Esophagus muscularis mucosa (tissue), 4 donors: ENCODE results near the gene SNRNP48. TPM values are rescaled to one million over a fixed set of nuclear protein-coding genes. Genes with fewer than 3 reads are reported as not detected.

Experiments used
- DNase-seq: peaks from one replicate; pipeline ENCODE4 v3.0.0-alpha.2; 2017; ENCODE audit errors: extremely low spot score
- H3K27ac ChIP-seq, 4 donors: fragments of 200-600 bp; sonication (generic); replicated peaks in 1 of 4; 1 replicate in 3 of 4; 2 replicates in 1 of 4; pipeline ENCODE4 v1.5.1; 2016 to 2019; ENCODE audit warnings: mild to moderate bottlenecking in 1 of 4
- H3K27me3 ChIP-seq, 4 donors: fragments of 200-600 bp; sonication (generic); one replicate each; pipeline versions ENCODE4 v1.5.1 to v1.6.0; 2016 to 2019
- H3K36me3 ChIP-seq, 4 donors: fragments of 200-600 bp; sonication (generic); one replicate each; pipeline ENCODE4 v1.5.1; 2016 to 2019
- H3K4me1 ChIP-seq, 4 donors: fragments of 200-600 bp; sonication (generic); one replicate each; pipeline ENCODE4 v1.5.1; 2016 to 2019
- H3K4me3 ChIP-seq, 4 donors: fragments of 200-600 bp; sonication (generic); 1 replicate in 2 of 4; 2 replicates in 2 of 4; pipeline ENCODE4 v1.5.1; 2016 to 2019; ENCODE audit warnings: mild to moderate bottlenecking in 4 of 4, moderate library complexity in 1 of 4
- H3K9me3 ChIP-seq, 4 donors: fragments of 200-600 bp; sonication (generic); 1 replicate in 3 of 4; 2 replicates in 1 of 4; pipeline ENCODE4 v1.5.1; 2016 to 2019
- CTCF ChIP-seq, 3 experiments: fragments of 200-600 bp in 2 of 3; fragments of 450-650 bp in 1 of 3; sonication (generic) in 2 of 3; IDR thresholded peaks; one replicate each; pipeline ENCODE4 v1.5.1; 2017 to 2019; ENCODE audit warnings: antibody characterized with exemption in 3 of 3, mild to moderate bottlenecking in 2 of 3, moderate library complexity in 1 of 3
- EP300 ChIP-seq: sonication (generic); formaldehyde crosslinking; IDR thresholded peaks from one replicate; pipeline ENCODE4 v1.6.1; 2017; ENCODE audit warnings: antibody characterized with exemption
- POLR2A ChIP-seq: fragments of 450-650 bp; IDR thresholded peaks from one replicate; pipeline ENCODE4 v1.6.1; 2017; ENCODE audit warnings: antibody characterized with exemption, moderate library complexity, mild to moderate bottlenecking, low read depth
- POLR2AphosphoS5 ChIP-seq, 2 donors: sonication (generic); formaldehyde crosslinking; IDR thresholded peaks; one replicate each; pipeline ENCODE4 v1.6.1; 2017; ENCODE audit warnings: antibody characterized with exemption in 2 of 2
- WGBS: methylation state at CpG from one replicate; pipeline ENCODE4 v1.1.5; 2018; 5-methylcytosine and 5-hydroxymethylcytosine counted together
- intact Hi-C: fragments of 100-400 bp; cut with DNase I; formaldehyde crosslinking; loops from one replicate; pipeline ENCODE4 v1.15.1; 2023
- total RNA-seq, 4 donors: library from RNA; depleted of rRNA; stranded (reverse); fragments of >200 nt; gene quantifications; one replicate each; pipeline versions ENCODE4 v1.1.0 to v1.2.1, GENCODE V29; 2016

The SNRNP48 gene
- total RNA-seq, 4 donors from 2014 or later = 8.9 to 17.0 (median 9.5) TPM

- Histone ChIP-seq H3K36me3 (no peaks in the 10 kb centered on the region), H3K27ac (no peak overlapping the region), H3K4me3 (no peak overlapping the region), H3K4me1 (no peaks in the 10 kb centered on the region), H3K27me3 (no peaks in the 10 kb centered on the region), H3K9me3 (no peaks in the 10 kb centered on the region)
- TF ChIP-seq POLR2AphosphoS5 (IDR thresholded peaks at IDR 0.05) (no peak), EP300 (no peak), POLR2A (no peak), CTCF (IDR thresholded peaks at IDR 0.05) (no peak)
- no peak for DNase-seq
- 73% methylated on average over 4 of the region's 4 CpGs for WGBS
- intact Hi-C loops = no loop called here
Observed at GRCh38 chr6:7642791-7643190, 52.8 kb downstream of the SNRNP48 start.

- intact Hi-C loops = no loop called here
- no peaks in the 10 kb centered on the region for H3K27me3 ChIP-seq
- H3K27ac ChIP-seq = no peak overlapping the region
- no peaks in the 10 kb centered on the region for H3K4me1 ChIP-seq
- WGBS = 84% methylated on average over 2 of the region's 2 CpGs
- H3K9me3 ChIP-seq = no peaks in the 10 kb centered on the region
- DNase-seq = no peak
- no peak for TF ChIP-seq POLR2A
- TF ChIP-seq POLR2AphosphoS5 (IDR thresholded peaks at IDR 0.05) = no peak
- TF ChIP-seq EP300 = no peak
- no peaks in the 10 kb centered on the region for H3K36me3 ChIP-seq
- H3K4me3 ChIP-seq = no peak overlapping the region
Observed at GRCh38 chr6:7644417-7644816, 54.4 kb downstream of the SNRNP48 start.

- intact Hi-C loops = no loop called here
- WGBS = 87% methylated on average over 1 of the region's 1 CpG
- H3K4me3 ChIP-seq = no peak overlapping the region
- no peaks in the 10 kb centered on the region for H3K9me3 ChIP-seq
- no peaks in the 10 kb centered on the region for H3K36me3 ChIP-seq
- no peaks in the 10 kb centered on the region for H3K27me3 ChIP-seq
- H3K27ac ChIP-seq = no peak overlapping the region
- no peak for TF ChIP-seq EP300
- no peak for TF ChIP-seq CTCF (IDR thresholded peaks at IDR 0.05)
- TF ChIP-seq POLR2A = no peak
- no peak for TF ChIP-seq POLR2AphosphoS5 (IDR thresholded peaks at IDR 0.05)
- no peaks in the 10 kb centered on the region for H3K4me1 ChIP-seq
- DNase-seq = no peak
Observed at GRCh38 chr6:7646394-7646793, 56.4 kb downstream of the SNRNP48 start.

- no peaks in the 10 kb centered on the region for H3K9me3 ChIP-seq
- intact Hi-C loops = no loop called here
- DNase-seq = no peak
- no peak overlapping the region for H3K27ac ChIP-seq
- H3K36me3 ChIP-seq = no peaks in the 10 kb centered on the region
- TF ChIP-seq CTCF (IDR thresholded peaks at IDR 0.05) (no peak), POLR2AphosphoS5 (IDR thresholded peaks at IDR 0.05) (no peak), EP300 (no peak), POLR2A (no peak)
- H3K4me3 ChIP-seq = no peak overlapping the region
- H3K4me1 ChIP-seq = no peaks in the 10 kb centered on the region
- WGBS = 93% methylated on average over 1 of the region's 1 CpG
- no peaks in the 10 kb centered on the region for H3K27me3 ChIP-seq
Observed at GRCh38 chr6:7647504-7647903, 57.5 kb downstream of the SNRNP48 start.

- WGBS = 87% methylated on average over 12 of the region's 12 CpGs
- DNase-seq = no peak
- no peaks in the 10 kb centered on the region for H3K4me1 ChIP-seq
- H3K27me3 ChIP-seq = peaks cover 0 to 9% (median 0%) of the 10 kb centered on the region in 4 donors
- H3K9me3 ChIP-seq = no peaks in the 10 kb centered on the region
- intact Hi-C loops = no loop called here
- TF ChIP-seq EP300 (no peak), CTCF (IDR thresholded peaks at IDR 0.05) (no peak), POLR2A (no peak), POLR2AphosphoS5 (IDR thresholded peaks at IDR 0.05) (no peak)
- no peaks in the 10 kb centered on the region for H3K36me3 ChIP-seq
- H3K4me3 ChIP-seq = no peak overlapping the region
- no peak overlapping the region for H3K27ac ChIP-seq
Observed at GRCh38 chr6:7649037-7649810, 59.2 kb downstream of the SNRNP48 start.
